Peyer's patch (tissue), 4 donors: Measurements from ENCODE around the gene TFAP2A.

Source experiments
- POLR2A ChIP-seq, 2 donors: fragments of 450-650 bp; IDR thresholded peaks; one replicate each; pipeline ENCODE4 v1.5.1; 2017; ENCODE audit warnings: antibody characterized with exemption in 2 of 2, mild to moderate bottlenecking in 2 of 2, moderate library complexity in 2 of 2
- TF ChIP-seq, protein P1 (sequence below), 6 experiments: fragments of 450-650 bp in 4 of 6; fragments of 200-600 bp in 2 of 6; sonication (generic) in 1 of 6; IDR thresholded peaks; one replicate each; pipeline ENCODE4 v1.5.1; 2017 to 2019; ENCODE audit warnings: antibody characterized with exemption in 6 of 6, mild to moderate bottlenecking in 3 of 6, moderate library complexity in 1 of 6

GRCh38 chr6:10386756-10387654 lies 27.9 kb downstream of the TFAP2A start:
- TF ChIP-seq, protein P1, sequence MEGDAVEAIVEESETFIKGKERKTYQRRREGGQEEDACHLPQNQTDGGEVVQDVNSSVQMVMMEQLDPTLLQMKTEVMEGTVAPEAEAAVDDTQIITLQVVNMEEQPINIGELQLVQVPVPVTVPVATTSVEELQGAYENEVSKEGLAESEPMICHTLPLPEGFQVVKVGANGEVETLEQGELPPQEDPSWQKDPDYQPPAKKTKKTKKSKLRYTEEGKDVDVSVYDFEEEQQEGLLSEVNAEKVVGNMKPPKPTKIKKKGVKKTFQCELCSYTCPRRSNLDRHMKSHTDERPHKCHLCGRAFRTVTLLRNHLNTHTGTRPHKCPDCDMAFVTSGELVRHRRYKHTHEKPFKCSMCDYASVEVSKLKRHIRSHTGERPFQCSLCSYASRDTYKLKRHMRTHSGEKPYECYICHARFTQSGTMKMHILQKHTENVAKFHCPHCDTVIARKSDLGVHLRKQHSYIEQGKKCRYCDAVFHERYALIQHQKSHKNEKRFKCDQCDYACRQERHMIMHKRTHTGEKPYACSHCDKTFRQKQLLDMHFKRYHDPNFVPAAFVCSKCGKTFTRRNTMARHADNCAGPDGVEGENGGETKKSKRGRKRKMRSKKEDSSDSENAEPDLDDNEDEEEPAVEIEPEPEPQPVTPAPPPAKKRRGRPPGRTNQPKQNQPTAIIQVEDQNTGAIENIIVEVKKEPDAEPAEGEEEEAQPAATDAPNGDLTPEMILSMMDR (IDR thresholded peaks at IDR 0.05): no peak
- no peak for TF ChIP-seq POLR2A (IDR thresholded peaks at IDR 0.05)
